Femur (tissue), 1 donor: ENCODE data around the gene PPP1R3G.
A peak's percentile ranks its signal among the peaks of the same experiment; 100 is the strongest.

ENCODE experiments used
- DNase-seq: peaks from one replicate; pipeline ENCODE4 v3.0.0-alpha.2; 2017

Gene PPP1R3G

DNA sequence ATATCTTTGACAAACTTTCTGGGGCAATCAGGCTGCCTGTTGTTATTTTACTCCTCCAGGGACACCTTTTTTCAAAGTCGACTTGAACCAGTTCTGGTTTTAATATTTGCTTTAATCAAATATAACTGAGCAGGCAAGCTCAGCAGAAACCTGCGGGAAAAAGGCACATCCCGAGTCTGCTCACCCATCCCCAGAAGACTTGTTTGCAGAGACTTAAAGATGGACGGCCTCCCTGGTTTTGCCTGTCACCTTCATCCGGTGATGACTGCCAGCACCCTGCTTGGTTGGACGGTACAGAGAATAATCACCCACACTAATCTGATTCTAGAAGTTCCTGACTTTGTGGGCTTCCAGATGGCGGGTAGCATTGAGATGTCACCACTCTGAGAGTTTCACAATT, 36.8 kb downstream of the PPP1R3G start:
- DNase-seq, result no peak

DNA sequence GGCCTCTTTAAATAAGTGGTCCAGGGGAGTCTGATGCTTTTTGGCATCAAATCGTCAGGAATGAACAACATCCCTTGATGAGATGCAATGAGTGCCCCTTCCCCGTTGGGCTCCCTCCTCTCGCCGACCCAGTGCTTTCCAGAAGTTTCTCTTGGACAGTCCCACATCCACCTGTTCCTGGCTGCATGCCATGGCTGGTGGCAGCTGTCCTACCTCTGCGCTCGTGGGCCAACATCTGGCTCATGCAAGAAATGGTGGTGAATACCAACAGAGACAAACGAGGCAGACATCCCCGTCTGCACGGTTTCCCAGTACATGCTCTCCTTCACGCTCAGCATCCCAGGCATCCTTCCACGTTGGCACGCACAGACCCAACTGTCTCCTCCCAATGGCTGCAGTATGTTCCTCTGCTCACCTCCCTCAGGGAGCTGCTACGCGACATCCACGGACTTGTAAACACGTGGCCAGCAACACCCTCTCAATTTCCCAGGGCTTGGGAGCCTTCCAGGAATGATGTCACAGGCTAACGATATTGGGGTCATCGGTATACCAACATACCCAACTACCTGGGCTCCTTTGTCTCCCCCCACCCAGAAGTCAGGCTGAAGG, 37.5 kb downstream of the PPP1R3G start:
- no peak for DNase-seq

DNA sequence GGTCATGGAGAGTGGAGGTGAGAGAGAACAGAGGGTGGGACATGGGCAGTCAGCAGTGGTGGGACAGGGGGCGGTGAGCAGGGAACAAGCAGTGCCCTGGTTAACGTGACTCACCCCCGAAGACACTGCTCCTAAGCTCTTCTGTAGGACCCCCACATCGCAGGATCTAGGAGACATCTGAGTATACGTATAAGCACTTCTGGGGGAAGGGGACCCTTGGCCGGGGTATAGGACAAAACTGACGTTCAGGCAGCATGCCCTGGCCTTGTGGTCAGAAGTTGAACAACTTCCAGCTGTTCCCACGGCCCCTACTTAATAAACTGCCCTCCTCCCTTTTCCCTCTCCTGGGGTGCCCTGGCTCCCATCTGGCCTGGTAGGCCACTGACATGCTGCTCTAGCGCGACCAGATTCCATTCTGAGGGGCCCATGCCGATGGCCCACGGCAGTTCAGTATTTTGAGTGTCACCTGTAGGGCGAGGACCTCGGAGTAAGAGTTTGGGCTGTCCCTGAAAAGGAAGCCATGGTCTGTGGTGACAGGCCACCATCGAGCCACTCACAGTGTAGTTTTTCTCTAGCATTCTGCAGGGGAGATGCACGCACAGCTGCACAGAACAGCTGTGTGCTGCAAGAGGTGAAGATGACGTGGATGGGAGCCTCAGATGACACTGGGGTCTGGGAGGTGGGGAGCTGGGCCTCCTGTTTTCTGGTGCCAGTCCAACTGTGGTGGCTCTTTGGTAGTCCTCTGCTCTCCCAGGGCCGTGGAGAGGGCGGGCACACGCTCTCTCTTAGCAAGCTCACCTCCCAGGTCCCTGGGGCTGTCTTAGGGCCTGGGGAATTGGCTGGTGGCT, 38.4 kb downstream of the PPP1R3G start:
- DNase-seq, result peak; percentile 43

DNA sequence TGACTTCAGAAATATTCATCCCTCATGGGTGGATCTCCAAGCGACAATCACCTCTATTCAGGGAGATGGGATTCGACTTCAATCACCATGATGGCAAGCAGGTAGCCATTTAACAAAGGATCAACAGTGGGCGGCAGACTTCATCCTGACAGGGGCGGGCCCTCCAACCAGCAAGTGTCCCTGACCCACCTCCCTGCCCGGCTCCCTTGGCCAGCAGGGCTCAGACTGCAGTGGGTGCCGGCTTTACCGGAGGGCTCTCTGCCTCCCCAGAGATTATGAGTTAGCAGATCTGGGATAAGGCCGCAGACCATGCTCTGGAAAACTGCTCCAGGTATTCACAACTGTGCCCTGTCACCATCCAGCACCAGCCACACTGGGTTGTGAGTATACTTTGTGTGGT, 39.4 kb downstream of the PPP1R3G start:
- no peak for DNase-seq

DNA sequence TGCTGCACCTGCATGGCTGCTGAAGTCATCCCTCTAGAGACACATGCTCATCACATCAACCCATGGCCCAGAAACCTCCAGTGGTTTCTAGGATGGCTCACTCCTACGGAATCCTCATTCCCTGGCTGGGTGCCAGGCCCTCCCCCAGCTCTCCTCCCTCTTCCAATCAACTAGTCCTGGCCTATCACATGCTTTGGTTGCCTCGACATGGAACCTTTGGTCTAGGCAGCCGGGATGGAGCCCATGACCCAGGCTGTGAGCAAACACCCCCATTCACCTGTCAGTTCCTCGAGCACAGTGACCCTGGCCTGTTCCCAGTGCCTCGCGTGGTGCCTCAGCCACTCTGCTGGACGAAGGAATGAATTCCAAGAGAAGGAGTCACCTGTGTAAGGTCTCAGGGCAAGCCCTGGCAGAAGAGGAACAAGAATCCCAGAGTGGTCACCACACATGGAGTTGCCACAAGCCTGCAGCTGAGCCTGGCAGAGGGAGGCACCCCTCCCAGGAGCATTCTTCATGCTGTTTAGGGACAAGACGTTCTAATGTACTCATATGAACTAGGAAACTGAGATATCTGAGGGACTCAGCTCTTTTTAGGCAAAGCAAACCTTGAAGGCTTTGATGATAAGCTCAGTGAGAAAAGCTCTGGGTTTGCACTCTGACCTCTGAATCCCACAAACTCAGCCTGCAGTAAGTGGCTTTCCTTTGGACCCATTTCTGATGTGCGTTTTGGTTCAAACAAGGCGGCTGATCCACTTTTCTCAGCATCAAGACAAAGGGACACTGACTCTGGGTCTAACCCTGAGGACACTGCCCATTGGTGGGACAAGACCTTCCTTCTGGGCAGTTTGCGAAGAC, 40.2 kb downstream of the PPP1R3G start:
- DNase-seq, result no peak

DNA sequence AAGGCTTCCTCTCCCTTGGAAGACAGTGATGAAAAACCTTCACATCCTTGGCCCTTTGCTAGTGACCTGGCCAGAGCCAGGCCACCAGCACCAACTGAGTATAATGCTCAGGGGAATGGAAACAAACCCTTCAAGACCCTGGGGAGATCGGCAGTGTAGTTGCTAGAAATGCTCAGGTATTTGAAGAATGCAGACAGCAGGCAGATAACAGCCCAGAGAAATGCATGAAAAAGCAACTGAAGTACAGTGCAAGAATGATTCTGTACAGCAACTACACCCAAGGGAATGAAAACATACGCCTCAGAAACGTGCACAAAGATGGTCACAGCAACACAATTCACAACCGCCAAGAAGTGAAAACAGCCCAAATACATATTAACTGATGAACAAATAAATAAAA, 41.1 kb downstream of the PPP1R3G start:
- DNase-seq, result no peak

DNA sequence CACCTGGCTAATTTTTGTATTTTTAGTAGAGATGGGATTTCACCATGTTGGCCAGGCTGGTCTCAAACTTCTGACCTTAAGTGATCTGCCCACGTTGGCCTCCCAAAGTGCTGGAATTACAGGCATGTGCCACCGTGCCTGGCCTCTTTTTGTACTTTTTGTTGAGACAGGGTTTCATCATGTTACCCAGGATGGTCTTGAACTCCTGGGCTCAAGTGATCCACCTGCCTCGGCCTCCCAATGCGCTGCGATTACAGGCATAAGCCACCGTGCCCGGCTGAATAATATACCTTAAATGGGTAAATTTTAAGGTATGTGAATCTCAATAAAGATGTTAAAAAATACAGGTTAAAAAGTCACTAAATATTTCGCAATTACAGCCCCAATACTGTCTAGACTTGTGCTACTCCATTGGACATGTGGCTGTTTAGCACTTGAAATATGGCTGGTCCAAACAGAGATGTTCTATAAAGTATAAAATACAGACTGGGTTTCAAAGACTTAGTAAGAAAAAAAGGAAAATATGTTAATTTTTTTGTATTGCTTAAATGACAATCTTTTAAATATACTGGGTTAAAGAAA, 42.1 kb downstream of the PPP1R3G start:
- no peak for DNase-seq

DNA sequence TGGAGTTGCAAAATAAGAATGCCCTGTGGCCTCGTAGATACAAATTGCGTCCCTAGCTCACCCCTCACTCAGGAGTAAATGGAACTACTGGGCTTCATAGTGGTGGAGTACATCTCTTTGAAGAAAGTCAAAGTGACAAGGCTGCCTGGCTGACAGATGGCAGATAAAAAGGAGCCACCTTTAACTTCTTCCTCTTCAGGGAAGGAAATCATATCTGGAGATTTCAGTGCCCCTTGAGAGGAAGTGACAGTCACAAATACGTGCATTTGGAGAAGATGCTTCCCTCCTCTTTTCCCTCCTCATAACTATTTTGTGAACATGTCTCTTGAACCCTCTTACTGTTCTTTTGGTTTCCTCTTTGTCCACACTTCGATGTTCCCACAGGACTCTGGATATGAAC, 43.2 kb downstream of the PPP1R3G start:
- DNase-seq, result no peak

DNA sequence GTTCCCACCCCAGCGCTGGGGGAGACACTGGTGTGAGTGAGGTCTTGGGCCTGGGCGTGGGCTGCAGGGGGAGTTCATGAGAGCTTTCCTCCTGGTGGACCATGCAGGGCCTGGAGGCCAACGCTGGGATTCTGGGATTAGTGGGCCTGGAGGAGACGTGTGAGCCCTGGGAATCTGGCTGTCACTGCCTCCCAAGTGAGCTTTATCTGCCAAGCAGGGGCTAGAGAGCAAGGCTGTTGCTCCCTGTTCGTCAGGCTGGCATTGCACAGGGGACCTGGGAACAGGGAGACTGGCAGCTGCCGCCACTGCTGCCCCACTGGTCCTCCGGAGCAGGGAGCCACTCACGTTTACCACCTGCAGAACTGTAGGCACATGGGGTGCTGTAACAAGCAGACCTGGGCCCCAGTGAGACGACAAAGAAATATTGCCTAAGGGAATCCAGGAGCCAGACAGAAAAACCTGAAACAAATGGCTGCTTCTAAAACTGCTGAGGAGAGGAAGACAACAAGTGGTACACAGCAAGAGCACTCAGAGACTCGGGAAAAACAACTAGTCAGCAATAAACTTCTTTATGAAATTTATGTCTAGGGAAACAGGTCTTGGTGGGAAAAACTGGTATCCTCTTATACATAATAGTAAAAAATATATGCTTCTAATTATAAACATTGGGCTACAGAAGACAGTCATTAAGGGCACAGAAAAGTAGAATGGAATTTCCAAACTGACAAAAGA, 45.2 kb downstream of the PPP1R3G start:
- DNase-seq, result no peak

DNA sequence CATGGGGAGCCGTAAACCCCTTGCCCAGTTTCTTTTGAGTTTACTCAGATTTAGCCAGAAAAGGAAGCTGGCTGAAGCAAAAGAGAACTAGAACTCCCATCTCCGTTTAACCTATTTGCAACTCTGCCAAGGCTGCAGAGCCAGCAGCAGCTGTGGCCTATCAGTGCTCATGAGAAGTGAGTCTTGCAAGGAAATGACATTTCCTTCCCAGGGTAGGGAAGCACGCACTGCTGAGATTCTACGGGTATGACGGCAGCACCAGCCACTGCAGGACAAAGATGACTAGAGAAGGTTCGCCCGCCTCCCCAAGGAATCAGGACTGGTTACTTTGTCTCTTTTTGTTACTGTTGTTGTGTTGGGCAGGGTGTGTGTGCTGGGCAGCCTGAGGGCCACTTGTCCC, 47.6 kb downstream of the PPP1R3G start:
- DNase-seq, result peak; percentile 80

DNA sequence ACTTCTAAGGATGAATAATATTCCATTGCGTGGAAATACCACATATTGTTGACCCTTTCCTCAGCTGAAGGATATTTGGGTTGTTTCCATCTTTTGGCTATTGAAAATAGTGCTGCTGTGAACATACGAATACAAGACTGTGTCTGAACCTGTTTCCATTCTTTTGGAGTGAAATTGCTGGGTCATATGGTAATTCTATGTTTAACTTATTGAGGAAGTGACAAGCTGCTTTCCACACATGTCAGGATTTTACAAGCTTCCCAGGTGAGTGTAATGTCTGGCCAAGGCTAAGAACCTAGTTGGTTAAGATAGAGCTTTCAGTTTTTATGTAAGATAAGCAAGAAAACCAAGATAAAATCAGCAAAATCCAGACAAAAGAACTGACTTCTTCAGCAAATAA, 48.8 kb downstream of the PPP1R3G start:
- DNase-seq, result no peak

DNA sequence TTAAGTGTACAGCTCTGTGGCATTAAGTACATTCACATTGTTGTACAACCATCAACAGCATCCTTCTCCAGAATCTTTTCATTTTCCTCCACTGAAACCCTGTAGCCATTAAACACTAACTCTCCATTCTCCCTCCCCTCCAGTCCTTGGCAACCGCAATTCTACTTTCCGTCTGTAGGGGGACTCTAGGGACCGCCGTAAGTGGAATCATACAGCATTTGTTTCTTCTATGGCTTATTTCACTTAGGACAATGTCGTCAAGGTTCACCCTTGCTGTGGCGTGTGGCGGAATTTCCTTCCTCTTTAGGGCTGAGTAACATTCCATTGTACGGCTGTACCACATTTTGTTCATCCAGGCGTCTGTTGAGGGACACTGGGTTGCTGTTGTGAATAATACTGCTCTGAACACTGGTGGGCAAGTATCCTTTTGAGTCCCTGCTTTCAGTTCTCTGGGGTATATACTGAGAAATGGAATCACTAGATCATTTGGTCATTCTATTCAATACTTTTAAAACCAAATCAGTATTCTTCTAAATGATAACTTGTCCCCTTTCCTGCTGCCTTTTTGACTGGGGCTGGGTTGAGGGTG, 50.7 kb downstream of the PPP1R3G start:
- DNase-seq, result no peak

DNA sequence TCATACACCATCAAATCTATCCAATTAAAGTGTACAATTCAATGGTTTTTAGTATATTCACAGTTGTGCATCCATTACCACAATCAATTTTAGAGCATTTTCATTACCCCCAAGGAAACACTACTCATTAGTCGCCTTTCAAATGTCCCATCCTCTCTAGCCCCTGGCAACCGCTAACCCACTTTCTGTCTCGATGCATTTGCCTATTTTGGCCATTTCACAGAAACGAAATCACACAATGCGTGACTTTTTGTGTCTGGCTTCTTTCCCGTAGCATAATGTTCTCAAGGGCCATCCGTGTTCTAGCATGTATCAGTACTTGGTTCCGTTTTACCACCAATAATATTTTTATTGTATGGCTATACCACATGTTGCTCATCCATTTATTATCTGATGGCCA, 51.7 kb downstream of the PPP1R3G start:
- DNase-seq, result no peak
